Stimulated activated naive CD8-positive, alpha-beta T cell treated with anti-CD3 and anti-CD28 coated beads, Interleukin-15, Interleukin-2, amounts not matched to agents 100 U/mL and 50 U/mL, for 24 hours (primary cell): ENCODE data around the gene MAN2A2.

Experiments used
- ATAC-seq: fragments of 150-1000 bp; cut with Tn5 transposase; one replicate; pipeline ENCODE4 v1.10.0; 2021
- DNase-seq: peaks from one replicate; pipeline ENCODE4 v3.0.0; 2021

MAN2A2 gene

GRCh38 chr15:90946941-90947576 is 44.0 kb downstream of the MAN2A2 start:
- DNase-seq (no peak), ATAC-seq (no peak)

GRCh38 chr15:90947577-90948357 is 44.7 kb downstream of the MAN2A2 start:
- ATAC-seq, result no peak
- DNase-seq, result no peak

- ATAC-seq, result no peak
- DNase-seq, result no peak
Observed at GRCh38 chr15:90948506-90948905, 45.4 kb downstream of the MAN2A2 start.

- ATAC-seq, result no peak
Observed at GRCh38 chr15:90949979-90950675, 47.0 kb downstream of the MAN2A2 start.

GRCh38 chr15:90950676-90951075 is 47.6 kb downstream of the MAN2A2 start:
- DNase-seq (no peak), ATAC-seq (no peak)

More at GRCh38 chr15:90949979-90950675, 47.0 kb downstream of the MAN2A2 start:
- no peak for DNase-seq

DNA sequence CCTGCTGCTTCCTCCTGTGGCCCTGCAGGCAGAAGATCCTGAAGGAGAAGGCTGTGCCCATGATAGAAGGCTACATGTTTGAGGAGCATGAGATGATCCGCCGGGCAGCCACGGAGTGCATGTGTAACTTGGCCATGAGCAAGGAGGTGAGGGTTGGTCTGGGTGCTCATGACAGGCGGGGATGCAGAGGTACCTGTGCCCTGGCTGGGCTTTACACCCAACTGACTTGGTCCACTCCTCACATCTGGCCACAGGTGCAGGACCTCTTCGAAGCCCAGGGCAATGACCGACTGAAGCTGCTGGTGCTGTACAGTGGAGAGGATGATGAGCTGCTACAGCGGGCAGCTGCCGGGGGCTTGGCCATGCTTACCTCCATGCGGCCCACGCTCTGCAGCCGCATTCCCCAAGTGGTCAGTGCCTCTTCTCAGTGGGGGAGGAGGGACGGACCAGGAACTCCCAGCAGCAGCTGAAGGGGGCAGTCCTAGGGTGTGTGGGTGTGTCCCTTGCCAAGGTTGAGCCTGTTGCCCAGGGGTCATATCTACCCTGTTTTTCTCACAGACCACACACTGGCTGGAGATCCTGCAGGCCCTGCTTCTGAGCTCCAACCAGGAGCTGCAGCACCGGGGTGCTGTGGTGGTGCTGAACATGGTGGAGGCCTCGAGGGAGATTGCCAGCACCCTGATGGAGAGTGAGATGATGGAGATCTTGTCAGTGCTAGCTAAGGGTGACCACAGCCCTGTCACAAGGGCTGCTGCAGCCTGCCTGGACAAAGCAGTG is 50.0 kb downstream of the MAN2A2 start:
- DNase-seq, result no peak

DNA sequence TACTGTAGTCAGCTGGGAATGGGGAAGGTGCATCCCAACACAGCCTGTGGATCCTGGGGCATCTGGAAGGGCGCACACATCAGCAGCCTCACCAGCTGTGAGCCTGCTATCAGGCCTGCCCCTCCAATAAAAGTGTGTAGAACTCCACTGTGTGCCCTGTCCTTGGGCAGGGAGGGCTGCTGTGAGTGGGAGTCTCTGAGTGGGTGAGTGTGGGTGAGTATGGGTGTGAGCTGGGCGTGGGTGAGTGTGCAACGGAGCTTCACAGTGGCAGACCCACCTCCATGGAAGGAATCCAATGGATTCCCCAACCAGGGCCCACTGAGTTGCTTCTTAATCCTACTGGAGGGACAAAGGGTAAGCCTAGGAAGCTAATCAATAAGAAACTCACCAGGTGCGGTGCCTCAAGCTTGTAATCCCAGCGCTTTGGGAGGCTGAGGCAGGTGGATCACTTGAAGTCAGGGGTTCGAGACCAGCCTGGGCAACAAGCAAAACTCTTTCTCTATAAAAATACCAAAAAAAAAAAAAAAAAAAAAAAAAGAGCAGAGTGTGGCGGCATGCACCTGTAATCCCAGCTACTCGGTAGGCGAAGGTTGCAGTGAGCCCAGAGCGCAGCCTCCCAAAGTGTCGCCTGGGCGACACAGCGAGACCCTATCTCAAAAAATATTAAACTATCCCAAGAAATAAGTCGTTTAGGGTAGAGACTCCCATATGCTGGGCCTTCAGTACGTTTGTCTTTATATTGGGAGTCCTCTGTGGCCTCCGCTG is 51.0 kb downstream of the MAN2A2 start:
- ATAC-seq, result no peak
- DNase-seq, result no peak

More for the DNA sequence above, 50.0 kb downstream of the MAN2A2 start:
- ATAC-seq, result no peak

DNA sequence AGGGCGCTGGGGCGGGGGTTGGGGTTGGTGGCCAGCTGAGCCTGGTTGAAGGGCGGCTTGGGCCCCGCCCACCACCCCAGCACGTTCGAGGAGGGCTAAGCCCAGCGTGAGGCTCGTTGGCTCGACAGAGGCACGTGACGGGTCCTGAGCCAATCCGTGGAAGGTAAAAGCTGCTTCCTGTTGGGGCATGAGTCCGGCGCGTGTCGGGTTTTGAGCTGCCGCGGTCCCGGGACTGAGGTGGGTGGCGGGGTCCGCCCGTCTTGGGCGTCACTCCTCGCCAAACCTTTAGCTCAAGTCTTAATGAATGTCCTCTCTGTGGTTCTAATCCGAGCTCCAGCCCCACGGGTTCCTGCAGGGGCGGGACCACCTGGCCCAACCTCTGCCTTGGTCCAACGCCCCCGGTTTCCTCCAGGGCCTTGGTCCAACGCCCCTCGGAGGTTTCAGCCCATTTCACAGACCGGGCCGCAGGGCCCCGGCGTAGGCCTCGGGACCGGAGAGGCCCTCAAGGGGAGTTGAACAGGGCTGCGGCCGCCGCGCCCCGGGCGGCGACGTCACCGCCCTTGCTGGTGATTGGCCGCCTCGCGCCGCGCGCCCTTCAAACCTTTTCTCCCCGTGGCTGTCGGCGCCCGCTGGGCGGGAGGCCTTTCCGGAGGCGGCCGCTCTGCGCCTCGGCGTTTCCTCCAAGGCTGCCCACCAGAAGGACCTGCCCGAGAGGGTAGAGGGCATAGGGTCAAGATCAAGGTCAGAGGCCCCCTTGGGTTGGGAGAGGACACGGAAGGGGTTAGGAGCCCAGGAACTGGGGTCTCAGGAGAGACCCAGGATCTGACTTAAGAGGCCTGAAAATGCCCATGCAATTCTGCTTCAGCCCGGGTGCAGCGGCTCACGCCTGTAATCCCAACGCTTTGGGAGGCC is 51.9 kb downstream of the MAN2A2 start, which contains the start of gene RCCD1:
Gene RCCD1 (plus strand): TSS at position 173 of the 912 bp plus-strand sequence. CDS start 1,851 bp downstream, outside the sequence.
- peak; percentile 95 for ATAC-seq
- peak; percentile 92 for DNase-seq

DNA sequence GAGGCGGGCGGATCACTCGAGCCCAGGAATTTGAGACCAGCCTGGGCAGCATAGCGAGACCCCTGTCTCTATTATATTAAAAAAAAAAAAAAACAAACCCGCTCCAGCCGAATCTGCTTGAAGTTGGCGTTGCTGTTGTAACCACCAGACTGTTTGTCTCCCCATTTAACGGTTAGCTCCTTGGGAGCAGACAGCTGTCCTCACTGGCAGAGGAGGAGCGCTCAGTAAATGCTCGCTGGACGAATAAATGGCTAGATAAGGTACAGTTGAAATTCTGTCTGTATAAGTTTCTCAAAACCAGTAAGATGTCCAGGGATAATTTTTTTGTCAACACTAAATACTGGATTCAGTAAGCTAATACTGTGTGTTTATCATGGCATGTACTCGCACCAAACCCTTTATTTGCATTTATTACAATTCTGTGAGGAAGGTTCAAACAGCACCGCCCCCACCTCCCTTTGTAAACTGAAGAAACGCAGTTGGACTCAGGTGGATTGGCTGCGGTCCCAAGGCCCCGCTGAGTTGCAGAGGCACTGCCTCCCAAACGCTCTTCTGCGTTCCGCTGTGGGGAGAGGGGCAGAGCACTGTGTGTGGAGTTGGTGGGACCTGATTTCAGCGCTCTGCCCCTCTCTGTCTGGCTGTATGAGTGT is 52.6 kb downstream of the MAN2A2 start:
- ATAC-seq (no peak), DNase-seq (no peak)

DNA sequence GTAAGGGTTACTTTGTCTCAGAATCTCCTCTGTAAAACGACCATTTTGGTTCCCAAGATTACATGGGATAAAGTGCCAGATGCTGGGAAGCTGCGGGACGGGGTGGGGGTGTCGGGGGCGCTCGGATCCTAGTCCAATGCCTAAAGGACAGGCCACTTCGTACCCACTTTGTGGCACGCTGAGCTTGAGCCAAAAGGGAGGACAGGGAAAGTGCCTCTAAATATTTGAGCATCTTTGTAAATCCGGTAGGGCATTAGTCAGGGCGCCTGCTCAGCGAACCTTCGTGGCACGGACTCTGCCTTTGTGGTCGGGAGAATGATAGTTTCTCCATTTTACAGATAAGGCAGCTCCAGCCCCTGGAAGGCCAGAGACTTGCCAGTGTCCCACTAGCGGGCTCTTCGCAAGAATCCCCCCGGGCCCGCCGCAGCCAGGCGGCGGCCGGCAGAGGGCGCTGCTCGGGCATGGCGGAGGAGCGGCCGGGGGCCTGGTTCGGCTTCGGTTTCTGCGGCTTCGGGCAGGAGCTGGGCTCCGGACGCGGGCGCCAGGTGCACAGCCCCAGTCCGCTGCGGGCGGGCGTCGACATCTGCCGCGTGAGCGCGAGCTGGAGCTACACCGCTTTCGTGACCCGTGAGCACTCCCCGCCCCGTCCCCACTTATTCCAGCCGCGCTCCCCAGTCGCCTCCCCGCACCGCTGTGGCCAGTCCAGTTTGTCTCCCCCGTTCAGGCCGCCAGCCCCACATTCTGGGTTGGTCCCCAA is 53.4 kb downstream of the MAN2A2 start:
- ATAC-seq, result no peak
- peak; percentile 85 for DNase-seq

DNA sequence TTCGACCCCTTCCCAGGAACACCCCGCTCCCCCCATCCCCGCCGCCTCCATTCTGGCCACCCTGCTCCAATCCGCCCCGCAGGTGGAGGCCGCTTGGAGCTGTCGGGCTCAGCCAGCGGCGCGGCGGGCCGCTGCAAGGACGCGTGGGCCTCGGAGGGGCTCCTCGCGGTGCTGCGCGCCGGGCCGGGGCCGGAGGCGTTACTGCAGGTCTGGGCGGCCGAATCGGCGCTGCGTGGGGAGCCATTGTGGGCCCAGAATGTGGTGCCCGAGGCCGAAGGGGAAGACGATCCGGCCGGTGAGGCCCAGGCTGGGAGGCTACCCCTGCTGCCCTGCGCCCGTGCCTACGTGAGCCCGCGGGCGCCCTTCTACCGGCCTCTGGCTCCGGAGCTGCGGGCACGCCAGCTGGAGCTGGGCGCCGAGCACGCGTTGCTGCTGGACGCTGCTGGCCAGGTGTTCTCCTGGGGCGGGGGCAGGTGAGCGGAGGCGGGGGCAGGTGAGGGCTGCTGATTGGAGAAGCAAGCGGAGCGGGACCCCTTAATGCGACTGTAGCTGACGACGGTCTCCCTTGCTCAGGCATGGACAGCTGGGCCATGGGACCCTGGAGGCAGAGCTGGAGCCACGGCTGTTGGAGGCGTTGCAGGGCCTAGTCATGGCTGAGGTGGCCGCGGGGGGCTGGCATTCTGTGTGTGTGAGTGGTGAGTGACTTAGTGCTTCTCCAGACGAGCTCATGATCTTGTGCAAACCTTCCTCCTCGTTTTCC is 54.1 kb downstream of the MAN2A2 start:
- no peak for ATAC-seq
- no peak for DNase-seq

DNA sequence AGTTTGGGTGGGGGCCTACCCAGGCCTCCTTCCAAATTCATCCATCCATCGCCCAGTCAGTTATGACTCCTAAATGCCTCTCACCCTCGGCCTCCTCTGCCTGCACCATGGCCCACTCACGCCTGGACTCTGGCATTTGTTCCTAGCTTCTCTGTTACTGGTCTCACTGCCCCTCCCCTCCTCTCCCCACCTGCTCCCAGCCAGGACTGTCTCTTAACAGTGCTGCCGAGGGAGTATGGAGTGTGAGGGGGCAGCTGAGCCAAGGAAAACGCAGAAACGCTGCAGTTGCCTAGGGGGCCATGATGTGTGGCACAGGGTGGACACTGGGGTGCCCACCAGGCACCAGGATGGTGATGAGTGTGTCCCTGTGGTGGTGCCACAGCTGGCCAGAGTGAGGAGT is 54.7 kb downstream of the MAN2A2 start:
- DNase-seq (no peak), ATAC-seq (no peak)

DNA sequence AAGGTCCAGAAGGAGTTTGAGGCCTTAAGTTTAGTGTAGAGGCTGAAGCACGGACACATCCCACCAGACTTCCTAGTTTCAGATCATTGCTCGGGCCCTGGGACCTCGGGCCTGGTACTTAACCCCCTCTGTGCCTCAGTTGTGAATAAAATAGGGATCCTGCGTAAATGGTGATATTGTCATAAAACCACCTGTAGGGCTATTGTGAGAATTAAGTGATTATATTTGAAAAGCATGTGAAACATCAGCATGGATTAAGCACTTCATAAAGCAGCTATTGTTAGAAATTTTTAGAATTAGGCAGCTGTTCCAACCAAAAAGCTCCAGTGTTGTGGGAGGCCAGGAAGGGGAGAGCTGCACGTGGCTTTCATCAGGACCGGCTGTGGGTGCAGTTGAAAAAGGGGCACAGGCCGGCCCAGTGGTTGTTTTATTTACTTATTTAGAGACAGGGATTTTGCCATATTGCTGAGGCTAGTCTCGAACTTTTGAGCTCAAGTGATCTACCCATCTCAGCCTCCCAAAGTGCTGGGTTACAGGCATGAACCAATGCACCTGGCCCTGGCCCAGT is 56.0 kb downstream of the MAN2A2 start:
- DNase-seq, result no peak
- no peak for ATAC-seq

- DNase-seq (no peak), ATAC-seq (no peak)
Observed at GRCh38 chr15:90959894-90960293, 56.8 kb downstream of the MAN2A2 start.

DNA sequence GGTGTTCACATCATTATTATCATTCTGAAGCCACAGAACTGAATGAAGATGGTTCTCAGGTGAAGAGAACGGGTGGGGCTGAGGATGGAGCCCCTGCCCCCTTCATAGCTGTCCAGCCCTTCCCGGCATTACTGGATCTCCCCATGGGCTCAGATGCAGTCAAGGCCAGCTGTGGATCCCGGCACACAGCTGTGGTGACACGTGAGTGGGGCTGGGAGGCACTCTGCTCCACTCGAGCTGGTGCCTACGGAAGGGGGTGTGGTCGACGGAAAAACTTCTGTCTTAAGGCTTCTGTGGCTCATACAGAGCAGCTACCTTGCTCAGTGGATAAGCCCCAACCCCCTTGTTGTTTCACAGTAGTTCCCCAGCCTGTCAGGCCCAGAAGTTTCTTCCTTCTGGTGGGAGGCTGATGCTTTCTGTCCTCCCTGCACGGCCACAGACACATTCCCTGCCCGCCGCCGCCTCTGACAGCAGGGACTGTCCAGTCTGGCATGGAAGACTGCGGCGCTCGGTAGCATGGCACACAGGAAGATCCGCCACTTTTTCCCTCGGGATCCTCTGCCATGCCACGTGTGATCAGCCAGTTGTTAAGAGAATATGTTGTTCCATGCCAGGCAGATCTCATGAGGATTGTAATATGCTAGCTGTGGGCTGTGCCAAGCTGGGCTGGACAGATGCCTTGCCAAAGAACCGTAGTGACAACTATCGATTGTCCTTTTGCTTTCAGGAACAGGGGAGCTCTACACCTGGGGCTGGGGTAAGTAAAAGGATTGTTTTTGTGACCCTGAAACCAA is 57.4 kb downstream of the MAN2A2 start:
- ATAC-seq (no peak), DNase-seq (no peak)

- DNase-seq (no peak), ATAC-seq (no peak)
Observed at GRCh38 chr15:90962021-90962420, 58.9 kb downstream of the MAN2A2 start.

GRCh38 chr15:90966262-90966661 is 63.2 kb downstream of the MAN2A2 start:
- no peak for DNase-seq
- no peak for ATAC-seq
